Skin epidermis (tissue), 12 donors: ENCODE results near the gene SLFN12L.
A peak's percentile ranks its signal among the peaks of the same experiment; 100 is the strongest.
"Not testable (repeated sequence)": the region's sequence is repeated elsewhere in the genome, so short reads cannot be mapped to it uniquely, and the experiment has no call there.

ENCODE experiments used
- H3K27ac ChIP-seq, 21 experiments: fragments of 200-600 bp; sonication (generic) in 11 of 21; one replicate each; pipeline ENCODE4 v1.5.0; 2020; ENCODE audit warnings: mild to moderate bottlenecking in 3 of 21, inconsistent platforms in 2 of 21, moderate library complexity in 2 of 21
- H3K4me3 ChIP-seq, 7 experiments: fragments of 200-600 bp; sonication (generic) in 2 of 7; one replicate each; pipeline ENCODE4 v1.5.0; 2020; ENCODE audit warnings: inconsistent platforms in 2 of 7, mild to moderate bottlenecking in 2 of 7, moderate library complexity in 1 of 7

Gene SLFN12L

DNA sequence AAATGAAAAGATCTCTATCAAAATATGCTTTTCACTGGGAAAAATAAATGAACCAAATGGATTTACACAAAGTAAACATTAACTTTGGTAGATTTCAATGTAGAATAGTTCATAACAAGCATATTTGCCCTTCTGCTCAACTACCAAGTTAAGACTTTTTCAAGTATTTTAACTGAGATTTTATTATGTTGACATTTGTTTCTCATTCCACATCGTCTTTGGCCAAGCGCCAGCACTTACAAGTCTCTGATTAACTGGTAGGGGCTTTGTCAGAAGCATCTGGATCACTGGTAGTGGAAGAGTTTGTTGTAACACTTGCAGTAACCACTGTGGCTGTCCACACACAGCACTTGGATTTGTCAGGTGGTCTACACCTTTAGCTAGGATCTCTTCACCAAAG is 22.9 kb downstream of the SLFN12L start:
- H3K27ac ChIP-seq: no peak overlapping the region
- H3K4me3 ChIP-seq: no peak overlapping the region

DNA sequence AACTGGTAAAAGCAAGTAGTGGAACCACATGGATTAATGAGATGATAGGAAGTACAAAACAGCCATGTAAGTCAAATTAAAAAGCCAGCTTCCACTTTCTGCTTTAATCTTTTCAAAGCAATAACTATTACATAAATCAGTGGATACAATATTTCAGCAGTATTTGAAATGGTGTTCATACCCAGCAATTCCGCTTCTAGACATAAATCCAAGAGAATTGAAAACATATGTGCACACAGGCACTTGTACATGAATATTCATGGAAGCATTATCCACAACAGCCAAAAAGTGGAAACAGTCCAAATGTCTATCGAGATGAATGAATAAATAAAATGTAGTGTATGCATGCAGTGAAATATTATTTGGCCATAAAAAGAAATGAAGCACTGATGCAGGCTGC is 27.4 kb downstream of the SLFN12L start:
- H3K4me3 ChIP-seq: no peak overlapping the region
- H3K27ac ChIP-seq: no peak overlapping the region

GRCh38 chr17:35507714-35508113 is 29.8 kb downstream of the SLFN12L start:
- H3K27ac ChIP-seq, H3K4me3 ChIP-seq: not testable (repeated sequence)

GRCh38 chr17:35499548-35499947 is 37.9 kb downstream of the SLFN12L start:
- Histone ChIP-seq H3K4me3 (no peak overlapping the region), H3K27ac (no peak overlapping the region)

- H3K4me3 ChIP-seq: no peak overlapping the region
Measured at GRCh38 chr17:35498448-35499178, 38.9 kb downstream of the SLFN12L start.

DNA sequence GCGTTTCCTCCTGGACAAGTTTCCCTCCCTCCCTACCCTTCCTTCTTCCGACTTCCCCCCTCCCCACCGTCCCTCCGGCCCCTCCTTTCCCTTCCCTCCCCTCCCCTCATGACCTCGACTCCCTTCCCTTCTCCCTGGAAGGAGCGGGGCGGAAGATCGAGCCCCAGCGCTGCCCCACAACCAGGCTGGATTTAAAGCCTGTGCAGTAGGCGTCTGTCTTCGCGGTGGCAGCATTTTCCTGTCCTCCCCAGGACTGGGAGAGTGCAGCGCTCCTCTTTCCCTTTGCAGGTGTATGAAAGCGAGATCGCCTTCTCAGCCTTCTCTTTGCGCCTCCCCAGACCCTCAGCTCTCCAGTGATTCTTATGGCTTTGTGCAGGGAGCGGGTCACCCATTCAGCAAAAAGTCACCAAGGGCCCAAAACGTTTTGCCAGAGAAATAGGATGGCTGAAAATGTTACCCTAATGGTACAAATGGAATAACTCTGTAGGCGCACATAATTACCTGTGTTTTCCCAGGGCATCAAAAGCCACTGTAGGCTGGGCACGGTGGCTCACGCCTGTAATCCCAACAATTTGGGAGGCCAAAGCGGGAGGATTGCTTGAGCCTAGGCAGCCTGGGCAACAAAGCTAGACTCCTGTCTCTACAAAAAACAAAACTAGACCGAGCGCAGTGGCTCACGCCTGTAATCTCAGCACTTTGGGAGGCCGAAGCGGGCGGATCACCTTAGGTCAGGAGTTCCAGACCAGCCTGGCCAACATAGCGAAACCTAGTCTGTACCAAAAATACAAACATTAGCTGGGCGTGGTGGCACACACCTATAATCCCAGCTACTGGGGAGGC is 40.8 kb downstream of the SLFN12L start:
- no peak overlapping the region for H3K4me3 ChIP-seq
- H3K27ac ChIP-seq: no peak overlapping the region

More at GRCh38 chr17:35498448-35499178, 38.9 kb downstream of the SLFN12L start:
- no peak overlapping the region for H3K27ac ChIP-seq

GRCh38 chr17:35493040-35493439 is 44.4 kb downstream of the SLFN12L start:
- Histone ChIP-seq H3K27ac (no peak overlapping the region), H3K4me3 (no peak overlapping the region)

- no peak overlapping the region for H3K27ac ChIP-seq
Measured at GRCh38 chr17:35491417-35491816, 46.1 kb downstream of the SLFN12L start.

DNA sequence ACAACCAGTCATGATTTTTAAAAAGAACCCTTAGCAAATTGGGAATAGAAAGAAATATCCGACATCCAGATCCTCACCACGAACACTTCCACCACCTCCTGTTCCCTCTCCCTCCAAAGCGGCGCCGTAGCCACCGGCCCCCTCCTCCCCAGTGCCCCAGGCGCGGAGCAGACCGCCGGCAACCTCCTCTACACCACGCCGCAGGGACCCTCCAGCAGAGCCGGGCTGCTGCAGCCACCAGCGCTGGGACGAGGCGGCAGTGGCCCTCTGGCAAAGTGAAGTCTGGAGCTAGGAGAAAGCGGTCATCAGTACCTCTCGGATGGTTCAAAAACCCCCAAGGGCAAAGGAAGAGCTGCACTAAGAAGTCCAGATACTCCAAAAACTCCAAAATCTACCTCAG is 47.5 kb downstream of the SLFN12L start:
- H3K27ac ChIP-seq: no peak overlapping the region

More at GRCh38 chr17:35491417-35491816, 46.1 kb downstream of the SLFN12L start:
- H3K4me3 ChIP-seq: no peak overlapping the region

GRCh38 chr17:35488991-35489390 is 48.5 kb downstream of the SLFN12L start:
- H3K27ac ChIP-seq: no peak overlapping the region
- H3K4me3 ChIP-seq: no peak overlapping the region

More for the DNA sequence above, 47.5 kb downstream of the SLFN12L start:
- no peak overlapping the region for H3K4me3 ChIP-seq

DNA sequence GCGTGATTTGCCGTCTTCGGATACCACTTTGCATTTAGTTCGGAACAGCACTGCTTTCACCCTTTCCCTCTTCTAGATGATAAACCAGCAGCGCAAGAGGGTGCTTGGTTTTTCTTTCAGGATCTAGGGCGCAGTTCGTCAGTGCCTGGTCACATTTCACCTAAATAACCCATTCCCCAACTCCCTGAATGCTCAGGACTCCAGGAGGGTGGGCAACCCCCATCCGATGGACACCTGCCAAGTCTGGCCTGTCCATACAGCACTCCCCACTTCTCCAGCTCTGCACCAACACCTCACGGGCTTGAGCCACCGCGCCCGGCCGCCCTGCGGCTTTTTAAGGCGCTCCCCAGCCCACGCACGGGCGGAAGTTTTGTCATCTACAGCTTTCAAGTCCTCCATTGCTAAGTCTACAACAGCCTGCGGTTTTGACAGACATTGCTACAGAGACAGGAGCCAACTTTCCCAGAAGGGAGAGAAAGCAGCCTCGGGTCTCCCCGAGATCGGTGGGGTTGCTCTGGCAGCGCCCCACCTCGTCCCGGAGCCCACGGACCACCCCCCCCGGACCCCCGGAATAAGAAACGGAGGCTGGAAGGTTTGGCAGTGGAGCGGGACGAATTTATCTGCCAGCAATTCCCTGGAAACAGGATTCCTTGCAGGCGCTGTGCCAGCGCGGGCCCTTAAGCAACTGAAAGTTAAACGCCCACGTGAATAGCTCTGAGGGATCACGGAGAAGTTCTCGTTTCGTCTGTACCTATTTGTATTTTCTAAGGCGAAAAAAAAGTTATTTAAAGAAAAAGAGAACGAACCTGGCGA is 50.4 kb downstream of the SLFN12L start:
- Histone ChIP-seq H3K4me3 (peak overlapping the region; percentile 36 to 56 (median 45)), H3K27ac (peak overlapping the region in 16 of 21 experiments; percentile 27 to 88 (median 64))

GRCh38 chr17:35479271-35479670 is 58.2 kb downstream of the SLFN12L start:
- H3K27ac ChIP-seq: no peak overlapping the region
- H3K4me3 ChIP-seq: no peak overlapping the region

GRCh38 chr17:35477248-35477647 is 60.2 kb downstream of the SLFN12L start:
- Histone ChIP-seq H3K27ac (no peak overlapping the region), H3K4me3 (no peak overlapping the region)

- no peak overlapping the region for H3K4me3 ChIP-seq
Measured at GRCh38 chr17:35476283-35476820, 61.1 kb downstream of the SLFN12L start.

DNA sequence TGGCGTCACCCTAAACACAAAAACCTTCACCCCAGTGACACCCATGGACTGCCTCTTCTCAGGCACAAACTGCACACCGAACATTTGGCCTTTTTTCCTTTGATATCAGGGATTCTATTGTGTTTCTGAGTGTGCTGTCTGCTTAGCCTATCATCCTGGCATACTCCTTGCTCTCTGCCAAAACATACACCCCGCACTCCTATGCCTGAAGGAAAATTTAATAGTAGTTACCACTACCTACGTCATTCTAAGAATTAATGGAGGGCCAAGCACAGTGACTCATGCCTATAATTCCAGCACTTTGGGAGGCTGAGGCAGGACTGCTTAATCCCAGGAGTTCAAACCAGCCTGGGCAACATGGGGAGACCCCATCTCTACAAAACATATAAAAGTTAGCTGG is 69.0 kb downstream of the SLFN12L start:
- H3K4me3 ChIP-seq: no peak overlapping the region
- no peak overlapping the region for H3K27ac ChIP-seq

More at GRCh38 chr17:35476283-35476820, 61.1 kb downstream of the SLFN12L start:
- H3K27ac ChIP-seq: no peak overlapping the region

- H3K27ac ChIP-seq: no peak overlapping the region
- H3K4me3 ChIP-seq: no peak overlapping the region
Measured at GRCh38 chr17:35467824-35468223, 69.7 kb downstream of the SLFN12L start.

DNA sequence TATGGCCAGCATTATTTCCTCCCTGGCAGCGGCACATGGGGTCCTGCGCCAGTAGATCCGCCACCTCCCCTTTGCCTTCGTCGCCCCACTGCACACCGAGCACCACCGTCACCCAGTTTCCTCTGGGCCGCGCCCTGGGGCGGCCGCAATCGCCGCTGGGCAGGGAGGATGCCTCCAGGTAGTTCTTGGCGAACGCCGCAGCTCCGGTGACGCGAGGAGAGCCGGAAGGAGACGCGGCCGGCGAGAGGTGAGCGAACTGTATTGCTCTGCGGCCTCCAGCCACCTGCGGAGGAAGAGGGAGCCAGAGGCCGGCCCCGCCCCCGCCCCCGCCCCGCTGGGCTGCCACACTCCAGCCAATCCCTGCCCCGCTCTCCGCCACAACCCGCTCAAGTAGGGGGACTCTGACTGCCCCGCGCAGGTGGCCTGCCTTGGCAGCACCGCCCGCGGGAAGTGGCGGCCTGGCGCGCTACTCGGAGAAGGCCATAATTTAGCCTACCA is 77.1 kb downstream of the SLFN12L start:
- Histone ChIP-seq H3K27ac (peak overlapping the region in 3 of 21 experiments; percentile 13 to 49 (median 27)), H3K4me3 (peak overlapping the region in 6 of 7 experiments; percentile 8 to 30 (median 20))

DNA sequence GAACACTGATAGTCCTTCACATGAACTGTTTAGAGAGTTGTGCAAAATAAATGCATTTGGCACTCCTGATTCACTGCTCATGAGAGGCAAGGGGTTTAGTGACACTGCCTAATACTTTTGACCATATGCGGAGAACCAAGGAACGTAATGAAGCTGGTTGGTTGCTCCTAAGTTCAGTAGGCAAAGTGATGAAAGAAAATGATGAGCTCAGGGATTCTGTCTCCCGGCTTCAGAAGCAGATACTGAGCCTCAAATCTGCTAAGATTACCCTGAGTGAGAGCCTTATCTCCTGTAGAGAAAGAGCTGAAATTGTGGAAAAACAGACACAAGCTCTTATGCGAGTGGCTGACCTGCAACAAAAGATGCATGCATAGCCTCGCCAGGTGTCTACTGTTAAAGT is 83.4 kb downstream of the SLFN12L start:
- not testable (repeated sequence) for H3K27ac ChIP-seq, H3K4me3 ChIP-seq

- no peak overlapping the region for H3K27ac ChIP-seq
- no peak overlapping the region for H3K4me3 ChIP-seq
Measured at GRCh38 chr17:35453171-35453570, 84.3 kb downstream of the SLFN12L start.
